ENCODE data around the gene C5orf46. TPM values are rescaled to one million over a fixed set of nuclear protein-coding genes. Genes with fewer than 3 reads are reported as not detected.

The C5orf46 gene
- polyA plus RNA-seq, 1 donor (not counting 4 experiments of a cell fraction or from before 2014, with no cell fraction given) = 0.75 TPM

DNA sequence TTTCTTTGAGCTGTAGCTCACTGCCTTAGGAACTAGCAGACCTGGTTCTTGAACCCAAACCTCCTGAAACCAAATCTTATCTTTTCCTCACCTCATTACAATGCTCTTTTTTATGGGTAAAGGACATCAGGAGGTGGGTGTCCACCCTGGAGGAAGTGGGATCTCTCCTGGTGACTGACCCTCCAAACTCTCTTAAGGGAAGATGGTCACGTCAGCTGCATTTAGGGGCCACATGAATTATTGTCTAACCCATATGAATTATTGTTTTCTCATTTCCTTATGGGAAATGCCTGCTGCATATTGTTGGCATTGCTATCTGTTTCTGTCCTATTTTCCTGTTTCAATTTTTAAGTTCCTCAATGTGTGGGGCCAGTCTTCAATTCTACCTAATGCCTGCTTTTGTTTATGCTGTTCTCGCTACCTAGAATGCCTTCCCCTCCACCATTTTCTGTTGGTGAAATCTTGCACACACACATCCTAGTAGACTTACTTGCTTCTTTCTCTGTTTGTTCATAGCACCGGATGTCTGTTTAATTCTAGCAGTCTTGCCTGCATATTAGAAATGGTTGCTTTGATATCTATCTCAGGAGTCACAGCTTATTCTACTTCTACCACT lies 52.9 kb downstream of the C5orf46 start:
- no peak for TF ChIP-seq EZH2 (IDR thresholded peaks at IDR 0.05; ENCODE audit: low read length)
- TF ChIP-seq, protein P1, sequence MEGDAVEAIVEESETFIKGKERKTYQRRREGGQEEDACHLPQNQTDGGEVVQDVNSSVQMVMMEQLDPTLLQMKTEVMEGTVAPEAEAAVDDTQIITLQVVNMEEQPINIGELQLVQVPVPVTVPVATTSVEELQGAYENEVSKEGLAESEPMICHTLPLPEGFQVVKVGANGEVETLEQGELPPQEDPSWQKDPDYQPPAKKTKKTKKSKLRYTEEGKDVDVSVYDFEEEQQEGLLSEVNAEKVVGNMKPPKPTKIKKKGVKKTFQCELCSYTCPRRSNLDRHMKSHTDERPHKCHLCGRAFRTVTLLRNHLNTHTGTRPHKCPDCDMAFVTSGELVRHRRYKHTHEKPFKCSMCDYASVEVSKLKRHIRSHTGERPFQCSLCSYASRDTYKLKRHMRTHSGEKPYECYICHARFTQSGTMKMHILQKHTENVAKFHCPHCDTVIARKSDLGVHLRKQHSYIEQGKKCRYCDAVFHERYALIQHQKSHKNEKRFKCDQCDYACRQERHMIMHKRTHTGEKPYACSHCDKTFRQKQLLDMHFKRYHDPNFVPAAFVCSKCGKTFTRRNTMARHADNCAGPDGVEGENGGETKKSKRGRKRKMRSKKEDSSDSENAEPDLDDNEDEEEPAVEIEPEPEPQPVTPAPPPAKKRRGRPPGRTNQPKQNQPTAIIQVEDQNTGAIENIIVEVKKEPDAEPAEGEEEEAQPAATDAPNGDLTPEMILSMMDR (optimal IDR thresholded peaks at IDR 0.05 in 1 of 3, IDR thresholded peaks at IDR 0.05 in 1 of 3, conservative IDR thresholded peaks at IDR 0.05 in 1 of 3; ENCODE audit: extremely low read depth in 1 of 3, insufficient read depth in 2 of 3, low read length in 3 of 3) = no peak
- no peak overlapping the region for H2AFZ ChIP-seq (ENCODE audit: control insufficient read depth, low read length)
- H3K27me3 ChIP-seq (ENCODE audit: control insufficient read depth, extremely low read depth, insufficient read depth, low read length) = no peaks in the 10 kb centered on the region
- no peak overlapping the region for H3K4me2 ChIP-seq (ENCODE audit: control insufficient read depth, extremely low read depth, insufficient read depth, low read depth, low read length)
- no peaks in the 10 kb centered on the region for H3K79me2 ChIP-seq (ENCODE audit: control insufficient read depth, insufficient read depth, low read length)
- no peak overlapping the region for H3K4me3 ChIP-seq (ENCODE audit: control insufficient read depth in 2 of 3, extremely low read depth in 1 of 3, insufficient read depth in 2 of 3, low read depth in 1 of 3, low read length in 3 of 3)
- H3K4me1 ChIP-seq (ENCODE audit: control insufficient read depth, extremely low read depth, insufficient read depth, low read length) = no peaks in the 10 kb centered on the region
- H3K36me3 ChIP-seq (ENCODE audit: control insufficient read depth in 2 of 2, extremely low read depth in 1 of 2, insufficient read depth in 2 of 2, low read length in 2 of 2) = no peaks in the 10 kb centered on the region
- H4K20me1 ChIP-seq (ENCODE audit: control insufficient read depth, extremely low read depth, insufficient read depth, low read length) = no peaks in the 10 kb centered on the region
- no peak for DNase-seq (ENCODE audit: low read depth, low spot score)
- dilution Hi-C loops (cut with MboI; ENCODE audit: extremely low pct_ligation_motif_present, low sequenced_read_pairs) = no loop called here
- FAIRE-seq = no peak
- H3K27ac ChIP-seq (ENCODE audit: control insufficient read depth, insufficient read depth, low read length) = no peak overlapping the region
- H3K9me3 ChIP-seq (ENCODE audit: control insufficient read depth, low read depth, low read length) = no peaks in the 10 kb centered on the region
- no peaks in the 10 kb centered on the region for H3K9me1 ChIP-seq (ENCODE audit: control insufficient read depth, extremely low read depth, insufficient read depth, low read length)
- H3K9ac ChIP-seq (ENCODE audit: control insufficient read depth, extremely low read depth, insufficient read depth, low read length) = no peak overlapping the region

DNA sequence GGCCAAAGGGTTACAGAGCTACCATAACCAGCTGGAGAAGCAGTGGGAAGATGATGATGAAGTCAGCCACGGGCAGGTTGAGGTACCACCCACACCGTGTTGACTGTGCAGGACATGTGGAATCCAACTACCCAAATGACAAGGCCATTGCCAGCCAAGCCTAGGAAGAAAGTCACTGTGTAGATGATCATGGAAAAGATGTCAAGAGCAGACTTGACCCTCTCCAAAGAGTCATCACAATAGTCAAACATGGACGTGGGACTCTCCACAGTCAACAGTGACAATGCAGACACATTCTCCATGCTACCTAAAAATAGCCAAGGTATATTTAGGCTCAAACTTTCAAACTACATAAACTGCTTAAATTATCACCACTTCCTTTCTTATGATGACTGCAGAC lies 54.0 kb downstream of the C5orf46 start:
- DNase-seq (ENCODE audit: low read depth, low spot score) = no peak

More for the DNA sequence above, 54.0 kb downstream of the C5orf46 start:
- Histone ChIP-seq H3K27ac (ENCODE audit: control insufficient read depth, insufficient read depth, low read length) (no peak overlapping the region), H3K4me2 (ENCODE audit: control insufficient read depth, extremely low read depth, insufficient read depth, low read depth, low read length) (no peak overlapping the region), H3K9me3 (ENCODE audit: control insufficient read depth, low read depth, low read length) (no peaks in the 10 kb centered on the region), H3K4me3 (ENCODE audit: control insufficient read depth in 2 of 3, extremely low read depth in 1 of 3, insufficient read depth in 2 of 3, low read depth in 1 of 3, low read length in 3 of 3) (no peak overlapping the region), H3K9ac (ENCODE audit: control insufficient read depth, extremely low read depth, insufficient read depth, low read length) (no peak overlapping the region), H4K20me1 (ENCODE audit: control insufficient read depth, extremely low read depth, insufficient read depth, low read length) (no peaks in the 10 kb centered on the region), H3K27me3 (ENCODE audit: control insufficient read depth, extremely low read depth, insufficient read depth, low read length) (no peaks in the 10 kb centered on the region), H3K4me1 (ENCODE audit: control insufficient read depth, extremely low read depth, insufficient read depth, low read length) (no peaks in the 10 kb centered on the region), H2AFZ (ENCODE audit: control insufficient read depth, low read length) (no peak overlapping the region), H3K36me3 (ENCODE audit: control insufficient read depth in 2 of 2, extremely low read depth in 1 of 2, insufficient read depth in 2 of 2, low read length in 2 of 2) (no peaks in the 10 kb centered on the region), H3K79me2 (ENCODE audit: control insufficient read depth, insufficient read depth, low read length) (no peaks in the 10 kb centered on the region), H3K9me1 (ENCODE audit: control insufficient read depth, extremely low read depth, insufficient read depth, low read length) (no peaks in the 10 kb centered on the region)
- TF ChIP-seq, protein P1 (optimal IDR thresholded peaks at IDR 0.05 in 1 of 3, IDR thresholded peaks at IDR 0.05 in 1 of 3, conservative IDR thresholded peaks at IDR 0.05 in 1 of 3; ENCODE audit: extremely low read depth in 1 of 3, insufficient read depth in 2 of 3, low read length in 3 of 3) = no peak
- TF ChIP-seq EZH2 (IDR thresholded peaks at IDR 0.05; ENCODE audit: low read length) = no peak
- FAIRE-seq = no peak
- dilution Hi-C loops (cut with MboI; ENCODE audit: extremely low pct_ligation_motif_present, low sequenced_read_pairs) = no loop called here

All from keratinocyte (primary cell).